HL-60 (cell line): Measurements from ENCODE around the gene AIFM2.
A peak's percentile ranks its signal among the peaks of the same experiment; 100 is the strongest.
"Not testable (repeated sequence)": the region's sequence is repeated elsewhere in the genome, so short reads cannot be mapped to it uniquely, and the experiment has no call there.

Source experiments
- DNase-seq, 2 experiments: peaks; one replicate each; pipeline ENCODE4 v3.0.0-alpha.2; 2010 to 2020; ENCODE audit warnings: low read depth in 1 of 2, low spot score in 1 of 2
- H3K27ac ChIP-seq: fragments of 250-450 bp; sonication (Bioruptor Pico); replicated peaks from 2 replicates; pipeline ENCODE4 v1.5.1; 2020; ENCODE audit warnings: mild to moderate bottlenecking, moderate library complexity
- H3K27me3 ChIP-seq: fragments of 250-450 bp; sonication (Bioruptor Pico); 2 replicates; pipeline ENCODE4 v1.5.1; 2021; ENCODE audit warnings: mild to moderate bottlenecking, moderate library complexity; ENCODE audit not compliant: insufficient read depth, poor library complexity, severe bottlenecking
- H3K4me3 ChIP-seq: replicated peaks from 2 replicates; pipeline ENCODE4 v1.5.1; 2011; ENCODE audit warnings: mild to moderate bottlenecking, control low read depth, low read length; ENCODE audit not compliant: insufficient read depth
- CTCF ChIP-seq: IDR thresholded peaks from one replicate; pipeline ENCODE4 v1.5.1; 2011; ENCODE audit warnings: low read length, control low read depth, inconsistent platforms; ENCODE audit not compliant: insufficient read depth
- GABPA ChIP-seq: IDR thresholded peaks from 2 replicates; pipeline ENCODE4 v1.6.1; 2012; ENCODE audit warnings: low read depth
- POLR2AphosphoS5 ChIP-seq: IDR thresholded peaks from 2 replicates; pipeline ENCODE4 v1.6.1; 2012; ENCODE audit warnings: low read depth
- REST ChIP-seq: IDR thresholded peaks from 2 replicates; pipeline ENCODE4 v1.6.1; 2012; ENCODE audit warnings: low read depth; ENCODE audit not compliant: insufficient replicate concordance
- SPI1 ChIP-seq: IDR thresholded peaks from 2 replicates; pipeline ENCODE4 v1.6.1; 2012; ENCODE audit warnings: low read depth, mild to moderate bottlenecking, borderline replicate concordance
- long read RNA-seq: library from polyadenylated mRNA; unstranded; transcript quantifications from one replicate; pipeline ENCODE4 v2.0.0, GENCODE V29; 2020

The AIFM2 gene
- long read RNA-seq, partial matches to known transcripts: 0 of 3 reads
- long read RNA-seq, other reads (novel, unspliced or antisense): 3 of 3 reads

- Histone ChIP-seq H3K27me3 (peaks cover 4% of the 10 kb centered on the region), H3K4me3 (peak within 1 kb of the TSS; percentile 39), H3K27ac (no peak within 1 kb of the TSS)
- peak in 1 of 2 experiments; percentile 41 for DNase-seq
- TF ChIP-seq CTCF (no peak), GABPA (no peak), REST (no peak), SPI1 (no peak), POLR2AphosphoS5 (no peak)
Observed at GRCh38 chr10:70132098-70133029, at the start of gene AIFM2. TSS of gene AIFM2 (minus strand) at chr10:70132825. CDS start at chr10:70124084, 8,741 bp downstream.

DNA sequence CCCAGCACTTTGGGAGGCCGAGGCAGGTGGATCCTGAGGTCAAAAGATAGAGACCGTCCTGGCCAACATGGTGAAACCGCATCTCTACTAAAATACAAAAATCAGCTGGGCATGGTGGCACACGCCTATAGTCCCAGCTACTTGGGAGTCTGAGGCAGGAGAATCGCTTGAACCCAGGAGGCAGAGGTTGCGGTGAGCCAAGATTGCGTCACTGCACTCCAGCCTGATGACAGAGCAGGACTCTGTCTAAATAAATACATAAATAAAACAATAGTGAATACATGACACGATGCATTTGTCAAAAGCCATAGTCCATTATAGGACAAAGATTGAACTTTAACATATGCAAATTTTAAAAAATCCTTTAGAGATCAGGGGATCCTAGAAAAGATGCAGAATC is 46.6 kb upstream of the AIFM2 start:
- not testable (repeated sequence) for H3K27ac ChIP-seq, H3K27me3 ChIP-seq, DNase-seq, H3K4me3 ChIP-seq

DNA sequence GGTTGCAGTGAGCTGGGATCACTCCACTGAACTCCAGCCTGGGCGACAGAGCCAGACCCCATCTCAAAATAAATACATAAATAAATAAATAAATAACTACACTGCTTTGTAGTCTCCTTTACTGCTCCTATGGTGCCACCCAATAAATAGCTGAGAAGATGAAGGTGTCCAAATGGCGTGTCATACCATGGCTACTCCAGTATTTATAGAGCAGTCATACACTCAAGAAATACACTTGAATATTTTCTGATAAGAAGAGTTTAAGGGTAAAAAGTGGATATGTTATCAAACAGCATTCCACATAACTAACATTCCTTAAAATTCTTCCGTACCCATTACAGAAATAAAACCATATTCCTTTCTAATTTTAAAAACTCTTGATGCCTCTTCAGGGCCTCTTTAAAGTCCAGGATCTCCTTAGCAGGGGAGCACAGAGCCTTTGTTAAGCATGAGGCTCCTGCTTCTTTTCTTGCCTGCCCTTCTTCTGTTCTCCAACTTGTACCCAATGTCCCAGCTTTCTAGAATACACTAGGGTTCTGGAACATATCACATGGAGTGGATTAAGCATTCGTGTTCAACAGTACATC is 45.6 kb upstream of the AIFM2 start:
- TF ChIP-seq POLR2AphosphoS5 (no peak), REST (no peak), CTCF (no peak), SPI1 (no peak), GABPA (no peak)
- Histone ChIP-seq H3K27me3 (no peaks in the 10 kb centered on the region), H3K4me3 (no peak overlapping the region), H3K27ac (no peak overlapping the region)
- DNase-seq: no peak

DNA sequence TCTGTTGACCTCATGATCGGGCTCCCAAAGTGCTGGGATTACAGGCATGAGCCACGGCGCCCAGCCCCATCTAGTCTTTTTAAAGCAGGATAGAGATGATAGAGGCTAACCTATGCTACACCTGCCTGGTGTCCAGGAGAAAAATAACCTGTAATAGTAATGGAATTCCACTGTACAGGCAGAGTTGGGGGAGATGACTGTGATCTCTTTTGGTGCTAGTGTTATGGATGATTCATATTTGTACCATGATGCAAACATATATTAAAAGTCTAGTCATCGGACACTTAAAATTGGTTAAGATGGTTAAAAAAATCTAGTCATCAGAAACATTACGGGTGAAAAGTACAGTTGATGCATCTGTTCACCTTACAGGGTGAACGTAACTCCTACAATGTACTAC is 43.8 kb upstream of the AIFM2 start:
- no peak for TF ChIP-seq POLR2AphosphoS5
- no peak for TF ChIP-seq SPI1
- TF ChIP-seq GABPA: no peak
- TF ChIP-seq REST: no peak
- TF ChIP-seq CTCF: no peak
- H3K4me3 ChIP-seq: no peak overlapping the region
- no peaks in the 10 kb centered on the region for H3K27me3 ChIP-seq
- H3K27ac ChIP-seq: no peak overlapping the region
- DNase-seq: no peak
